Measurements from ENCODE around the gene MTCH2. TPM values are rescaled to one million over a fixed set of nuclear protein-coding genes. Genes with fewer than 3 reads are reported as not detected.

MTCH2 gene
- total RNA-seq, 1 experiment from 2014 or later: 230 TPM

DNA sequence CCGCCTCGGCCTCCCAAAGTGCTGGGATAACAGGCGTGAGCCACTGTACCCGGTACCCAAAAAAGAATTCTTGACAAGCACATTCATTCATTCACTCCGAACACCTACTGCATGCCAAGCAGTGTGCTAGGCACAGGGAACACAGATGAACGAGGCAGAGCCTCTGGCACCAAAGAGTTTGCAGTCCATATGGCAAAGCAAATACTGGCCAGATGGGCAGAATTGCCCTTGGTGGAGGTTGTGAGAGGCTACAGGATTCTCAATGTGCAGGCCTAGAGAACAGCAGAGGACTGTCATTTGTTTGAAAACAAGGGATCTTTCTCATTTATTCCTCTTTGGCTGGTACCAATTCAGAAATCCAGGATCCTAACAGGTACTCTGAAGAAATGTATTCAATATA is 27.5 kb upstream of the MTCH2 start:
- Histone ChIP-seq H3K9me3 (ENCODE audit: control insufficient read depth, insufficient read depth, low read depth, low read length) (no peaks in the 10 kb centered on the region), H3K36me3 (ENCODE audit: control insufficient read depth, insufficient read depth, low read length) (no peaks in the 10 kb centered on the region), H3K27ac (ENCODE audit: low read length) (no peak overlapping the region), H3K4me3 (ENCODE audit: low read depth in 2 of 2, low read length in 2 of 2) (no peak overlapping the region), H3K4me1 (ENCODE audit: control insufficient read depth, insufficient read depth, low read length) (no peaks in the 10 kb centered on the region), H3K27me3 (ENCODE audit: control insufficient read depth, insufficient read depth, low read length) (no peaks in the 10 kb centered on the region)
- intact Hi-C loops (cut with micrococcal nuclease; ENCODE audit: unreplicated experiment) (no loop called here), in situ Hi-C loops (cut with HindIII; ENCODE audit: low pct_unique_long_range_greater_than_20kb, low sequenced_read_pairs) (no loop called here)
- DNase-seq (ENCODE audit: low read depth, low spot score) (no peak), ATAC-seq (no peak)
- no peak for TF ChIP-seq TCF7L2 (IDR thresholded peaks at IDR 0.05; ENCODE audit: low read depth, low read length)
- TF ChIP-seq, protein P1, sequence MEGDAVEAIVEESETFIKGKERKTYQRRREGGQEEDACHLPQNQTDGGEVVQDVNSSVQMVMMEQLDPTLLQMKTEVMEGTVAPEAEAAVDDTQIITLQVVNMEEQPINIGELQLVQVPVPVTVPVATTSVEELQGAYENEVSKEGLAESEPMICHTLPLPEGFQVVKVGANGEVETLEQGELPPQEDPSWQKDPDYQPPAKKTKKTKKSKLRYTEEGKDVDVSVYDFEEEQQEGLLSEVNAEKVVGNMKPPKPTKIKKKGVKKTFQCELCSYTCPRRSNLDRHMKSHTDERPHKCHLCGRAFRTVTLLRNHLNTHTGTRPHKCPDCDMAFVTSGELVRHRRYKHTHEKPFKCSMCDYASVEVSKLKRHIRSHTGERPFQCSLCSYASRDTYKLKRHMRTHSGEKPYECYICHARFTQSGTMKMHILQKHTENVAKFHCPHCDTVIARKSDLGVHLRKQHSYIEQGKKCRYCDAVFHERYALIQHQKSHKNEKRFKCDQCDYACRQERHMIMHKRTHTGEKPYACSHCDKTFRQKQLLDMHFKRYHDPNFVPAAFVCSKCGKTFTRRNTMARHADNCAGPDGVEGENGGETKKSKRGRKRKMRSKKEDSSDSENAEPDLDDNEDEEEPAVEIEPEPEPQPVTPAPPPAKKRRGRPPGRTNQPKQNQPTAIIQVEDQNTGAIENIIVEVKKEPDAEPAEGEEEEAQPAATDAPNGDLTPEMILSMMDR (IDR thresholded peaks at IDR 0.05): no peak
- no peak for TF ChIP-seq SIN3A (IDR thresholded peaks at IDR 0.05; ENCODE audit: borderline replicate concordance, insufficient read depth, low read depth, low read length)
- POLR2A ChIA-PET: no interaction called here
- no TSS peak for BruUV-seq (replicated peaks)
- CTCF ChIA-PET: no interaction called here

- no peaks in the 10 kb centered on the region for H3K4me1 ChIP-seq (ENCODE audit: control insufficient read depth, insufficient read depth, low read length)
- no peak for ATAC-seq
- no peaks in the 10 kb centered on the region for H3K9me3 ChIP-seq (ENCODE audit: control insufficient read depth, insufficient read depth, low read depth, low read length)
- in situ Hi-C loops (cut with HindIII; ENCODE audit: low pct_unique_long_range_greater_than_20kb, low sequenced_read_pairs) (no loop called here), intact Hi-C loops (cut with micrococcal nuclease; ENCODE audit: unreplicated experiment) (no loop called here)
- CTCF ChIA-PET: no interaction called here
- no peaks in the 10 kb centered on the region for H3K36me3 ChIP-seq (ENCODE audit: control insufficient read depth, insufficient read depth, low read length)
- no peak overlapping the region for H3K27ac ChIP-seq (ENCODE audit: low read length)
- no peak for DNase-seq (ENCODE audit: low read depth, low spot score)
- BruUV-seq (replicated peaks): no TSS peak
- H3K4me3 ChIP-seq (ENCODE audit: low read depth in 2 of 2, low read length in 2 of 2): no peak overlapping the region
- TF ChIP-seq TCF7L2 (IDR thresholded peaks at IDR 0.05; ENCODE audit: low read depth, low read length): no peak
- no peak for TF ChIP-seq SIN3A (IDR thresholded peaks at IDR 0.05; ENCODE audit: borderline replicate concordance, insufficient read depth, low read depth, low read length)
- TF ChIP-seq, protein P1 (IDR thresholded peaks at IDR 0.05): no peak
- TF ChIP-seq, protein P2, sequence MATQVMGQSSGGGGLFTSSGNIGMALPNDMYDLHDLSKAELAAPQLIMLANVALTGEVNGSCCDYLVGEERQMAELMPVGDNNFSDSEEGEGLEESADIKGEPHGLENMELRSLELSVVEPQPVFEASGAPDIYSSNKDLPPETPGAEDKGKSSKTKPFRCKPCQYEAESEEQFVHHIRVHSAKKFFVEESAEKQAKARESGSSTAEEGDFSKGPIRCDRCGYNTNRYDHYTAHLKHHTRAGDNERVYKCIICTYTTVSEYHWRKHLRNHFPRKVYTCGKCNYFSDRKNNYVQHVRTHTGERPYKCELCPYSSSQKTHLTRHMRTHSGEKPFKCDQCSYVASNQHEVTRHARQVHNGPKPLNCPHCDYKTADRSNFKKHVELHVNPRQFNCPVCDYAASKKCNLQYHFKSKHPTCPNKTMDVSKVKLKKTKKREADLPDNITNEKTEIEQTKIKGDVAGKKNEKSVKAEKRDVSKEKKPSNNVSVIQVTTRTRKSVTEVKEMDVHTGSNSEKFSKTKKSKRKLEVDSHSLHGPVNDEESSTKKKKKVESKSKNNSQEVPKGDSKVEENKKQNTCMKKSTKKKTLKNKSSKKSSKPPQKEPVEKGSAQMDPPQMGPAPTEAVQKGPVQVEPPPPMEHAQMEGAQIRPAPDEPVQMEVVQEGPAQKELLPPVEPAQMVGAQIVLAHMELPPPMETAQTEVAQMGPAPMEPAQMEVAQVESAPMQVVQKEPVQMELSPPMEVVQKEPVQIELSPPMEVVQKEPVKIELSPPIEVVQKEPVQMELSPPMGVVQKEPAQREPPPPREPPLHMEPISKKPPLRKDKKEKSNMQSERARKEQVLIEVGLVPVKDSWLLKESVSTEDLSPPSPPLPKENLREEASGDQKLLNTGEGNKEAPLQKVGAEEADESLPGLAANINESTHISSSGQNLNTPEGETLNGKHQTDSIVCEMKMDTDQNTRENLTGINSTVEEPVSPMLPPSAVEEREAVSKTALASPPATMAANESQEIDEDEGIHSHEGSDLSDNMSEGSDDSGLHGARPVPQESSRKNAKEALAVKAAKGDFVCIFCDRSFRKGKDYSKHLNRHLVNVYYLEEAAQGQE (IDR thresholded peaks at IDR 0.05; ENCODE audit: insufficient read depth in 1 of 2, low read depth in 2 of 2, low read length in 1 of 2): no peak
- no peak for TF ChIP-seq POLR2AphosphoS5 (IDR thresholded peaks at IDR 0.05; ENCODE audit: low read depth, low read length)
- H3K27me3 ChIP-seq (ENCODE audit: control insufficient read depth, insufficient read depth, low read length): no peaks in the 10 kb centered on the region
- POLR2A ChIA-PET: no interaction called here
These were observed 26.3 kb upstream of the MTCH2 start for GRCh38 chr11:47668665-47669064.

Measured in Panc1 (cell line).